ENCODE results near the gene SLIT3. TPM values are rescaled to one million over a fixed set of nuclear protein-coding genes. Genes with fewer than 3 reads are reported as not detected.

The SLIT3 gene
- total RNA-seq, 4 donors from 2014 or later = 46.3 to 89.0 (median 68.0) TPM

DNA sequence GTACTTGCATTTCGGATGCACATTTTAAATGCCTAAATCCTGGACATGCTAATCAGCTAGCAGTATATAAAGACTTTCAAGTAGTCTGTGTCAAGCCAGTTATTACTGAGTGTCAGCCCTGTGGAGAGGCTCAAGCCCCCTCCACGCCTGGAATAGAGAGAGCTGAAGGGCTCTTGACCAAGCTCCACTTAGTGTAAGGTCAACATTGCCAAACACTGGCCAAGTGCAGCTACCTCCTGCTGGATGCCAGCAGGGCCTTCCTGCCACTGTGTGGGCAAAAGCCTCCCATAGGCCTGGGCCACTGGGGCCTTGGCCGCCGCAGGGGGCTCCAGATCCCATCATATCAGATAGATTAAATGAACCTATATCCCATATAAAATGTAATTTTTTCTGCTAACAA, 482.4 kb downstream of the SLIT3 start:
- ATAC-seq (ENCODE audit: low FRiP score) (no peak), DNase-seq (ENCODE audit: low spot score) (no peak)
- TF ChIP-seq, protein P1, sequence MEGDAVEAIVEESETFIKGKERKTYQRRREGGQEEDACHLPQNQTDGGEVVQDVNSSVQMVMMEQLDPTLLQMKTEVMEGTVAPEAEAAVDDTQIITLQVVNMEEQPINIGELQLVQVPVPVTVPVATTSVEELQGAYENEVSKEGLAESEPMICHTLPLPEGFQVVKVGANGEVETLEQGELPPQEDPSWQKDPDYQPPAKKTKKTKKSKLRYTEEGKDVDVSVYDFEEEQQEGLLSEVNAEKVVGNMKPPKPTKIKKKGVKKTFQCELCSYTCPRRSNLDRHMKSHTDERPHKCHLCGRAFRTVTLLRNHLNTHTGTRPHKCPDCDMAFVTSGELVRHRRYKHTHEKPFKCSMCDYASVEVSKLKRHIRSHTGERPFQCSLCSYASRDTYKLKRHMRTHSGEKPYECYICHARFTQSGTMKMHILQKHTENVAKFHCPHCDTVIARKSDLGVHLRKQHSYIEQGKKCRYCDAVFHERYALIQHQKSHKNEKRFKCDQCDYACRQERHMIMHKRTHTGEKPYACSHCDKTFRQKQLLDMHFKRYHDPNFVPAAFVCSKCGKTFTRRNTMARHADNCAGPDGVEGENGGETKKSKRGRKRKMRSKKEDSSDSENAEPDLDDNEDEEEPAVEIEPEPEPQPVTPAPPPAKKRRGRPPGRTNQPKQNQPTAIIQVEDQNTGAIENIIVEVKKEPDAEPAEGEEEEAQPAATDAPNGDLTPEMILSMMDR (IDR thresholded peaks at IDR 0.05) = no peak

DNA sequence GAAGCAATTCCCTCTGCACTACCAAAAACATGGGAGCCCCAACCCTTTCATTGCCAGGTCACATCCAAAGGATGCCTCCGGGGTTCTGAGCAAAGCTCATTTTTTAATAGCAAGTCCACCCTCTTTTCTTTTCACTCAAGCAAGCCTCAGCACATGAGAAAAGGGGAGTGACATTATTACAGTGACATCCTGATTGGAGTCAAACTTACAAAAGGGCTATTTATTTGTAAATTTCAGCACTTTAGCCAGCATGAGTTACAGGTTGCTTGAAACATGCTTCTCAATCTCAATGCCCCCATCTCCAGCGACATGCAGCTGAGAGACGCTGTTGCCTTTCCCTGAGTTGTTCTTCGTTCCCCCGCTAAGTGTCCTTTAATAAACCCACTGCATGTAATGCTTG, 483.3 kb downstream of the SLIT3 start:
- ATAC-seq (ENCODE audit: low FRiP score) (no peak), DNase-seq (ENCODE audit: low spot score) (no peak)
- TF ChIP-seq, protein P1 (IDR thresholded peaks at IDR 0.05) = no peak

DNA sequence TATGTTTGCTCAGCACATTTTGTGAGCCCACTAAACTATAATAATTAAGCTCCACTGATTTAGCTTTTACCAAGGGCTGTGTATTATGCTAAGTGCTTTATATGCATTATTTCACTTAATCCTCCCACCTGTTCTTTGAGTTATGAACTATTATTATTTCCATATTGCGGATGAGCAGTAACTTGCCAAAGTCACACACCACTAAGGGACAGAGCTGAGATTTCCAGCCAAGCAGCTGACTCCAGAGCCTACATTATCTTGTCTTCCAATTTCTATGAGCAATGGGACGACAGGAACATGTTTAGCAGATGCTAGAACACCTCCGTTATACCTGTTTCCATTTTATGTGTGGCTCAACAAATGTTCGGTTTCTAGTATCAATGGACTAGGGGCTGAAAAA, 484.3 kb downstream of the SLIT3 start:
- TF ChIP-seq, protein P1 (IDR thresholded peaks at IDR 0.05) = no peak
- ATAC-seq (ENCODE audit: low FRiP score) (no peak), DNase-seq (ENCODE audit: low spot score) (no peak)

DNA sequence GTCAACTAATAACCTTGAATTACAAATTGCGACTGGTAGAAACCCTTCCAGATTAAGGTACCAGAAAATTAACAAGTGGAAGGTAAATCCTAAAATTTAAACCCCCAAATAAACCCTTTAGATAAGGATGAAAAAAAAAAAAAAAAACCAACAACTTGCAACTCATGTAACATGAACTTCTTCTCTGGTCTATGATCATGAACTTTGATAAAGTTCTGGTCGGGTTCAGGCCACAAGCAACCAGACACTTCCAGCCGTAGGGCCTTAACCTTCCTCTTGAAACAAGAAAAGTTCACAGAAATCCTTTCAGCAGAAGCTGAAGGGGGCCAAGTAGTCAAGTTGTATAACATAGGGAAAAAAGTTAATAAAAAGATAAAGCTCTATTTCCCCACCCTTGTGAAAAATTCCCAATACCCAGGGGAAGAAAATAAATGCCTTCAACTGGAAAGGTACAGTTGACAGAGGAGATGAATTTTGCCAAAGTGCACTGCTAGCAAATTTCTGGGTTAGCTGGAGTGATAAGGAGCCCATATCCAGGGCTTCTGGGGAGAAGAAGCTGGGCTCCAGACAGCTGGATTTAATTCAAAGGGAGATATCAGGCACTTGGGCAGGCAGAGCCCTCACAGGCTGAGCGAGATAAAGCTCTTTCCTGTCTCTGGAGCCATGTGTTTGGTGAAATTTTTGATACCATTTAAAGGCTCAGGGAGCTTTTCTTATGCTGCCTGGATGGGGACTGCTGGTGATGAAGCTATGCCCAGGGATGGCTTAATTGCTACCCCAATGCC, 487.6 kb downstream of the SLIT3 start:
- no peak for DNase-seq (ENCODE audit: low spot score)
- TF ChIP-seq, protein P1 (IDR thresholded peaks at IDR 0.05) = no peak
- no peak for ATAC-seq (ENCODE audit: low FRiP score)

DNA sequence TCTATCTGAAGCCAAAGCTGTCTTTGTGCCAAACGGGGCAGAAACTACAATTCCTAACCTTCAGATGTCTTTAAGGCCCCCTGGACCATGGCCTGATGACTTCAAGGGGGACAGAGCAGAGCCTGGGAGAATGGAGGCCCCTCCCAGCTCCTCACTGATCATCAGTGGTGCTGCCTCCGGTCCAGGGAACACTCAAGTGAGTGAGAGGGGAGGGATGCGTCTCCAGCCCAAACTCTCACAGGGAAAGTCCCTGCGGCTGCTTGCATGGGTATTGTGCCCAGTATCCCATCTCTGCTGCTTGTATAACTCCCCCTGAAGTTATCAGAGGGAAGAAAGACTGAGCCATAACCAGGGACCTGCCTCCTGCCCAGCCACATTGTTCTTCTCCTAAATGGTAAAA, 490.3 kb downstream of the SLIT3 start:
- ATAC-seq (ENCODE audit: low FRiP score) = no peak

DNA sequence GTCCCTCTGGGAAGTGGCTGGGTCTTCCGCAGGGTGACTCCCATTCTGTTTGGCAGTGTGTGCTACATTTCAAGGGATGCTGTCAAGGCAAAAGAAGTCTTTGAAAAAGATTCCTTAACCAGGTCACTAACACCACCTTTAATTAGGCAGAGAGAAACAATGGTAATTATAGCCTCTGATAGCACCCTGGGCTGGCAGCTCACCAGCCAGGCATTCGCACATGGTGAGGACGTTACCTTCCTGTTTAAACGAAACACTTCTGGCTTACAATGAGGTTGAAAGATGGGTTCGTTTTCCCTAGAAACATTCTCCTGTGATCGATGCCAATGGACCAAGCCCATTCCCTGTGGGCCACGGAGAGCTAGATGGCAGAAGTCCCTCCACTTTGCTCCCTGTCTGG, 491.7 kb downstream of the SLIT3 start:
- DNase-seq (ENCODE audit: low spot score) (no peak), ATAC-seq (ENCODE audit: low FRiP score) (no peak)
- TF ChIP-seq, protein P1 (IDR thresholded peaks at IDR 0.05) = no peak

More for the DNA sequence above, 490.3 kb downstream of the SLIT3 start:
- TF ChIP-seq, protein P1 (IDR thresholded peaks at IDR 0.05) = no peak
- no peak for DNase-seq (ENCODE audit: low spot score)

DNA sequence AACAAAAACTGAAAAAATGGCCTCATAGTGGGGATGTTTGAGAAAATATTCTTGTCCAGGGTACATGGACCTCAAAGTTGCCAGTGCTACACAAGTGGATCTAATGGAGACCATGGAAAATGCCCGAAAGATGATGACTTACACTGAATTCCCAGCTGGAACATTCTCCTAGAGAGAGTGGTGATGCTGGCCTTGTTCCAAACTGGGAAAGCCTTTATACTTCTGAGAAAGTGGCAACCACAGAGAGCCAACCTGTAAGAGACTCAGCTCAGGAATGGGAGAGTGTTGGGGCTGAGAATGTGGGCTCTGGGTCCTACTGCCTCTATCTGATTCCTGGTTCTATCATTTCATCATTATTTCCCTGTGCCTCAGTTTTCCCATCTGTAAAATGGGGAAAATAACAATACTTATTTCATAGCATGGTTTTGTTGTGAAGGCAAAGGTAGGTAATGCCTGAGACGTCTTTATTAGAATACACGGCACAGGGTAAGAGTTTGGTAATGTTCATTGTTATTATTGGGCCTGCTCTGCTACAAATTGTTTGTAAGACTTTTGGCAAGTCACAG, 492.8 kb downstream of the SLIT3 start:
- DNase-seq (ENCODE audit: low spot score) (no peak), ATAC-seq (ENCODE audit: low FRiP score) (no peak)
- TF ChIP-seq, protein P1 (IDR thresholded peaks at IDR 0.05) = no peak

All from omental fat pad (tissue), 4 donors.